Rectal smooth muscle tissue (tissue), 1 donor: ENCODE data around the gene NDC80.

ENCODE experiments used
- H3K27ac ChIP-seq: one replicate; pipeline ENCODE4 v1.7.0; 2013; ENCODE audit warnings: low read depth, low read length, inconsistent platforms
- H3K27me3 ChIP-seq: one replicate; pipeline ENCODE4 v1.7.0; 2013; ENCODE audit warnings: low read length; ENCODE audit not compliant: control insufficient read depth, insufficient read depth
- H3K36me3 ChIP-seq: one replicate; pipeline ENCODE4 v1.7.0; 2013; ENCODE audit warnings: low read length; ENCODE audit not compliant: control insufficient read depth, insufficient read depth
- H3K4me1 ChIP-seq: one replicate; pipeline ENCODE4 v1.7.0; 2013; ENCODE audit warnings: low read length; ENCODE audit not compliant: control insufficient read depth, insufficient read depth
- H3K4me3 ChIP-seq: one replicate; pipeline ENCODE4 v1.7.0; 2013; ENCODE audit warnings: low read length
- H3K9ac ChIP-seq: one replicate; pipeline ENCODE4 v1.7.0; 2013; ENCODE audit warnings: low read length

The NDC80 gene

GRCh38 chr18:2606335-2606734 is 35.0 kb downstream of the NDC80 start:
- H3K4me3 ChIP-seq: no peak overlapping the region
- H3K27ac ChIP-seq: no peak overlapping the region
- H3K9ac ChIP-seq: no peak overlapping the region
- H3K4me1 ChIP-seq: no peaks in the 10 kb centered on the region
- no peaks in the 10 kb centered on the region for H3K27me3 ChIP-seq
- H3K36me3 ChIP-seq: no peaks in the 10 kb centered on the region

GRCh38 chr18:2609604-2610003 is 38.2 kb downstream of the NDC80 start:
- Histone ChIP-seq H3K4me3 (no peak overlapping the region), H3K36me3 (no peaks in the 10 kb centered on the region), H3K9ac (no peak overlapping the region), H3K27ac (no peak overlapping the region), H3K27me3 (no peaks in the 10 kb centered on the region), H3K4me1 (no peaks in the 10 kb centered on the region)

GRCh38 chr18:2610549-2610948 is 39.2 kb downstream of the NDC80 start:
- Histone ChIP-seq H3K9ac (no peak overlapping the region), H3K4me3 (no peak overlapping the region), H3K36me3 (no peaks in the 10 kb centered on the region), H3K27me3 (no peaks in the 10 kb centered on the region), H3K4me1 (no peaks in the 10 kb centered on the region), H3K27ac (no peak overlapping the region)

GRCh38 chr18:2612996-2613395 is 41.6 kb downstream of the NDC80 start:
- no peak overlapping the region for H3K9ac ChIP-seq
- no peaks in the 10 kb centered on the region for H3K27me3 ChIP-seq
- no peak overlapping the region for H3K4me3 ChIP-seq
- no peaks in the 10 kb centered on the region for H3K36me3 ChIP-seq
- H3K4me1 ChIP-seq: no peaks in the 10 kb centered on the region
- H3K27ac ChIP-seq: no peak overlapping the region

DNA sequence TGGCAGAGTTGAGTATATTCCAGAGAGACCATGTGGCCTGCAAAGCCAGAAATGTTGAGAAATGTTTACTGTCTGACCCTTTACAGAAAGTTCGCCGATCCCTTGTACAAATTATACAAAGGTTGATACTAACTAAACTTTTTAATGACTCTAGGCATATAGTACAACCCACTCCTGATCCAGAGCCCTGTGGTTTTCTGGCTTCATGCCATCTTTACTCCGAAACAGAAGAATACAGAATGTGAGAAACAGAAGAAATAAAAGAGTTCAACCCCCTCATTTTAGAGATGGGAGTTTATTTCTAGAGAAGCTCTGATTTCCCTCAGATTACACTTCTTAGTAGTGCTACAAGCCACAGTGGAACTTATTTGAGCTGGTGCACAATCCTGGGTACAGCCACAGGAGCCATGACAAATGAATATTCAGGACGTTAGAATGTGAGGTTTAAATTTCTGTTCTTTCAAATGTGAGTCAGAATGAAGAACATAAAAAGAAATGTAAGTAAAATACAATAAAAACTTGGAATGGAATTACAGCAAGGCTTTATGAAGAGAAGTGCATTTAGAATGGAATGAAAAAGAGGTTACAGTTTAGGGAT is 46.1 kb downstream of the NDC80 start:
- H3K27ac ChIP-seq: no peak overlapping the region
- H3K4me1 ChIP-seq: no peaks in the 10 kb centered on the region
- H3K9ac ChIP-seq: no peak overlapping the region
- H3K27me3 ChIP-seq: no peaks in the 10 kb centered on the region
- H3K36me3 ChIP-seq: no peaks in the 10 kb centered on the region
- no peak overlapping the region for H3K4me3 ChIP-seq

- Histone ChIP-seq H3K27me3 (no peaks in the 10 kb centered on the region), H3K9ac (no peak overlapping the region), H3K4me1 (no peaks in the 10 kb centered on the region), H3K4me3 (no peak overlapping the region), H3K36me3 (no peaks in the 10 kb centered on the region), H3K27ac (no peak overlapping the region)
These were observed 46.7 kb downstream of the NDC80 start for GRCh38 chr18:2618009-2618408.

DNA sequence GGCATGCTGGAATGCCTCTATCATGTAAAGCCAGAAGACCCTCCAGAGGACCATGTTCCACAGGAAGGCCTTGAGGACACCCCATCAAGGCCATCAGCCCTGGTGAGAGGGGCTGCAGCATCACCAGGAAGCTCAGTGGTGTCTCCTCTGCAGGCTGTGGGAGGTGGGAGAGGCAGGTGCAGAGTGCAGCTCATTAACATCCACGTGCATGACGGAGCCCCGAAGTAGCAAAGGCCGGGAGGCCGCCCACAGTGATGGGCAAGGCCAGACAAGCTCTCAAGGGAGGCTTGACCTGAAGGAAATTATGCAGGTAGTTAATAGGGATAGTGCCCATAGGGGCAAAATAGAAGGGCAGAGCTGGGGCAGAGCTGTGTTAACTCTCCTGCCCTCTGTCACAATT is 53.9 kb downstream of the NDC80 start:
- no peaks in the 10 kb centered on the region for H3K27me3 ChIP-seq
- no peaks in the 10 kb centered on the region for H3K4me1 ChIP-seq
- no peaks in the 10 kb centered on the region for H3K36me3 ChIP-seq
- no peak overlapping the region for H3K4me3 ChIP-seq
- no peak overlapping the region for H3K9ac ChIP-seq
- no peak overlapping the region for H3K27ac ChIP-seq

DNA sequence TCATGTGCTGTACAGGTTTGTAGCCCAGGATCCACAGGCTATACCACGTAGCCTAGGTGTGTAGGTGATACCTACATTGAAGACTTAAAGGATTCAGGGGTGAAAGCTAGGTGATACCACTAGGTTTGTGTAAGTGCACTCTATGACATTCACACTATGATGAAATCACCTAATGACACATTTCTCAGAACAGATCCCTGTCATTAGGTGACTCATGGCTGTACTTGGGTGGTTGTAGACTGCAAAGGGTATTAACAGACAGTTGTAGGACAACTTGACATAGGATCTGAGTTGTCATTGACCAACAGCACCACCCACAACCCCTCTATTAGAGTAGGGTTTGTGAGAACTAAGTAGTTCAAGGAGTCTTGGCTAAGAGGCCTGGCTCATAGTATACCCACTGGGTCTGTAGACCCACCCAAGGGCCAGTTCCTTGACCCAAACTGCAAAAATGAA is 56.5 kb downstream of the NDC80 start:
- H3K4me1 ChIP-seq: no peaks in the 10 kb centered on the region
- no peak overlapping the region for H3K9ac ChIP-seq
- H3K4me3 ChIP-seq: no peak overlapping the region
- no peak overlapping the region for H3K27ac ChIP-seq
- no peaks in the 10 kb centered on the region for H3K27me3 ChIP-seq
- H3K36me3 ChIP-seq: no peaks in the 10 kb centered on the region

DNA sequence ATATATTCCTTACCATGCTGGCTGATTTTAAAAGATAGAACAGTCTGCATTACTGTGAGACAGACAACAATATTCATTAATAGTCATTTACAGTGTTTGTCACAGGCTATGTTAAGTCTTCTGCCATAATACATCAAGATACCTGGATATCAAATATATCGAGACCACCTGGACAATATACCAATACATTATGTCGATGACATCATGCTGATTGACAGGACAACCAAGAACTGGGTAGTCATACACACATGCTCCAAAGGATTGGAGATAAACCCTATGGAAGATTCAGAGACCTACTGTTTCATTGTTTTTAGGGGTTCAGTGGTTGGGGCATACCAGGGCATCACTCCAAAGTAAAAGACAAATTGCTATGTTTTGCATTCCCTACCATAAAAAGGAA is 57.6 kb downstream of the NDC80 start:
- Histone ChIP-seq H3K27ac (no peak overlapping the region), H3K36me3 (no peaks in the 10 kb centered on the region), H3K27me3 (no peaks in the 10 kb centered on the region), H3K4me1 (no peaks in the 10 kb centered on the region), H3K9ac (no peak overlapping the region), H3K4me3 (no peak overlapping the region)

DNA sequence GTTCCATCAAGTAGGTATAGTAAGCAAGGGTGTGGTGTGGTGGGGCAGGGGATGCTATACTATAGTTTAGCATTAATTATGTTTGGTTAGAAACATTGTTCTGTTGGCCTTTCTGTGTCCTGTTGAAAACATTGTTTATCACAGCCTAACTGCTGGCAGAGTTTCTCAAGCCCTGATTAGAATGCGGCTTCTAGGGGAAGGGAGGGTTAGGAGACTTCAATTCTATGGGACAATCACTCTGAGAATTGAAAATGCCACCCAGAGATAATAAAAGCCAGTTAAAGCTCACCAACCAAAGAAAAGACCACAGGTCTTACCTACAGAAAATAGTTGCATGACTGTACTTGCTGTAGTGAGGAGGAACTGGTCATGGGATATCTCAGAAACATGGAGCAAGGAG is 64.2 kb downstream of the NDC80 start:
- Histone ChIP-seq H3K4me1 (no peaks in the 10 kb centered on the region), H3K27me3 (no peaks in the 10 kb centered on the region), H3K27ac (no peak overlapping the region), H3K36me3 (no peaks in the 10 kb centered on the region), H3K4me3 (no peak overlapping the region), H3K9ac (no peak overlapping the region)

DNA sequence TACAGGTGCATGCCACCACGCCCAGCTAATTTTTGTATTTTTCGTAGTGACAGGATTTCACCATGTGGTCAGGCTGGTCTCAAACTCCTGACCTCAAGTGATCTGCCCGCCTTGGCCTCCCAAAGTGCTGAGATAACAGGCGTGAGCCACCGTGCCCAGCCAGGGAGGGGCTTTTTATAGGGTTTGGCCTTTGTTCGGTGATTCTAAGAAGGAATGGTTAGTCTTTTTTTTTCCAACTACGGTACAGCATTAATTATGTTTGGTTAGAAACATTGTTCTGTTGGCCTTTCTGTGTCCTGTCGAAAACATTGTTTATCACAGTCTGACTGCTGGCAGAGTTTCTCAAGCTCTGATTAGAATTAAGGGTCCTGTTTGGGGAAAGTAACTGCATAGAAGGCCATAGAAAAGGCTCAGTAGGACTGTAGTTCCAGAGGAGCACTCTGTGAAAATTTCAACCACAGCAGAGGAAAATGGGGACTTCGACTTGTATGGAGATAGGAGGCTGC is 64.8 kb downstream of the NDC80 start:
- Histone ChIP-seq H3K4me1 (no peaks in the 10 kb centered on the region), H3K36me3 (no peaks in the 10 kb centered on the region), H3K4me3 (peak overlapping the region; percentile 10), H3K27me3 (no peaks in the 10 kb centered on the region), H3K9ac (no peak overlapping the region), H3K27ac (peak overlapping the region; percentile 55)

DNA sequence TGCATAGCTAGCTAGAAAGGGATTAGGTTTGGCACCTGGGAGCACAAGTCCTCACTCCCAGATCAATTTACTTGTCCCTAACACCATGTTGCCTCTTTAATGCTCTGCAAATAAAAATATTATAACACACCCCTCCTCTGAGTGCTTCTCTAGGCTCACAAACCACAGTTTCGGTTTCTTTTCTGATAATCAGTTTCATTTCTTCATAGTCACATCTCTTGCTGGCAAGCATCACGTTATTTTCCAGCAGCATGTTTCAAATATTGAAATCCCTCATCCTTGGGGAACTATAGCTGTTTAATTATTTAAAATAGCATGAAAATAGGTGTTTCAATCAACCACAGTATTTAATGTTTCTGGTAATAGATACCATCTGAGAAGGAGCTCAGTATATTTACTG is 70.3 kb downstream of the NDC80 start:
- H3K36me3 ChIP-seq: no peaks in the 10 kb centered on the region
- H3K27ac ChIP-seq: no peak overlapping the region
- H3K27me3 ChIP-seq: no peaks in the 10 kb centered on the region
- H3K4me3 ChIP-seq: no peak overlapping the region
- no peaks in the 10 kb centered on the region for H3K4me1 ChIP-seq
- H3K9ac ChIP-seq: no peak overlapping the region

- Histone ChIP-seq H3K9ac (no peak overlapping the region), H3K27ac (no peak overlapping the region), H3K27me3 (no peaks in the 10 kb centered on the region), H3K36me3 (no peaks in the 10 kb centered on the region), H3K4me3 (no peak overlapping the region), H3K4me1 (no peaks in the 10 kb centered on the region)
These were observed 71.4 kb downstream of the NDC80 start for GRCh38 chr18:2642771-2643170.
